Measurements from ENCODE around the gene UIMC1.

UIMC1 gene

DNA sequence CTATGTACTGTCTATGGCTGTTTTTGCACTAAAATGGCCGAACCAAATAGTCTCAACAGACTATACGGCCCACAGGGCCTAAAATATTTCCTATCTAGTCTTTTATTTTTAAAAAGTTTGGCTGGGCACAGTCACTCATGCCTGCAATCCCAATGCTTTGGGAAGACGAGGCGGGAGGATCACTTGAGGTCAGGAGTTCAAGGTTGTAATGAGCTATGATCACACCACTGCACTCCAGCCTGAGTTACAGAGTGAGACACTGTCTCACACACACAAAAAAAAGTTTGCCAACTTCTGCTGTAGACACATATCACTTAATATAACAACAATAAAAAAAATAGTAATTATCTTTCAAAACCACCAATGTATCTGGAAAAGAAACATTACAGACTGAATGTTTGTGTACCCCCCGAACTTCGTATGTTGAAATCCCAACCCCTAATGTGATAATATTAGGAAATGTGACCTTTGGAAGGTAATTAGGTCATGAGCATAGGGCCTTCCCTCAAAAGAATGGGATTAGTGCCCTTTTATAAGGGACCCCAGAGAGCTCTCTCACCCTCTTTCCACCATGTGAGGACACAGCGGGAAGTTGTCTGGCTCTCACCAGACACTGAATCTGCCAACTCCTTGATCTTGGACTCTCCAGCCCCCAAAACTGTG is 53.9 kb downstream of the UIMC1 start:
- no peak for DNase-seq

DNA sequence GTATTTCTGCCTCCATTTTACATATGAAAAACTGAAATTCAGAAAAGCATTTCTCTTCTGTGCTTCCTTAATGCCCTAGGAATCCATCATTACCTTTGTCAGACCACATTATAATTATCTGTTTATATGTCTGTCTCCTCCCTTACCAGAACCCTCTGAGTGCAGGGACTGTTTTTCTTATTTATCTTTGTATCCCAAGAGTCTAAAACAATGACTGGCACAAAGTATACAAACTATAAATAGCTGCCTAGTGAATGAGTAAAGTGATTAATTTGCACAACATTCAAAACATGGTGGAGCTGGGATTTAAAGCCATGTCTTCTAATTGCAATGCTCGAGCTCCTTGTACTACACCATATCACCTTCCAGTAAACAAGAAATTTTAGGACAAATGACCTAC is 58.1 kb downstream of the UIMC1 start:
- DNase-seq = no peak

DNA sequence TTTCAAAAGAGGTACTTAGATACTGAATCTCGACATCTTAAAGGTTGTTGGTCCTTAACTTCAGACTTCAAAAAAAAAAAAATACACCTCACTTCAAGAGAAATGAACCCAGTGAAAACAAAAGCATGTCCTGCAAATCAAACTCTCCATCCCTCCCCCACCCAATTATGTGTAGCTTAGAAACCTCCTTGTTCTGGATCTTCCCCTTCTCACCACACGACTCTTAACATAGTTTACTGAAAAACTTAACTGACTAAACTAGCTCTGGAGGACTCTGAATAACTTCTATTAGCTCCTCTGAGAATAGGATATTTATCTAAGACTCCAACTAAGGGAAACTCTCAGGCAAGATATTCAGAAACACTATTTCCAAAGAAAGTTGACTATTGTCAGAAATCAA is 58.7 kb downstream of the UIMC1 start:
- DNase-seq = no peak

DNA sequence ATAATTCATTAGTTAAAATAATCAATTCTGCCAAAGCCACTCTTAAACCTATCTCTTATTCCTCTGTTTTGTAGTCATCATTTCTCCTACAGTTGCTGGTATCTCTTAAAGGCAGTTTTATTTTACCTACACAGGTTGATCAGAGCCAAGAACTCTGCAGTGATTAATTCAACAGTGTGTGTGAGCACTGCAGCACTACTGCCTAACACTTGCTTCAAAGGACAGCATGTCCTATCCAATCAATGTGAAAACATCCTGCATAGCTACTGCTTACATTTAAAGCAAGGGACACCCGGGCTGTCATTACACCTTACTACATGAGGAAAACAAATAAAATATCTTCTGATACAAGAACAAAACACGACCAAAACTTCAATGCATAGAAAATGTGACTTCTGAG is 62.3 kb downstream of the UIMC1 start:
- no peak for DNase-seq

DNA sequence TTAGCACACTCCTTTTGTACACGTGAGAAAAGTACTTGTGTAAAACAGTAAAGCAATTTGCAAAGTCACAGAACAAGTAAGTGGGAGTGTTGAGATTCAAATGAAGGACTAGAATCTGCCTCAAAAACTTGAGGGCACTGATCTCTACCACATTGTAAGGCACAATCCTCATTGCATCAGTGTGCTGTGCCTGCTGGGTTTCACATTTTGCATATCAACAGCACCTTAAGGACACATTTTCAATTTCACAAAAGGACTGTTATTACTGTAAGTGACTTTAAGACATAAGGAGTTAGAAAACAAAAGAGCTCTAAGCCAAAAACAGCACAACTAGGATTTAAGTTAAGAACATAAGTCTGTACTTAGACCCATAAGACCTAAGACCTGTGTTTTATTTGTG is 62.8 kb downstream of the UIMC1 start:
- DNase-seq = no peak

DNA sequence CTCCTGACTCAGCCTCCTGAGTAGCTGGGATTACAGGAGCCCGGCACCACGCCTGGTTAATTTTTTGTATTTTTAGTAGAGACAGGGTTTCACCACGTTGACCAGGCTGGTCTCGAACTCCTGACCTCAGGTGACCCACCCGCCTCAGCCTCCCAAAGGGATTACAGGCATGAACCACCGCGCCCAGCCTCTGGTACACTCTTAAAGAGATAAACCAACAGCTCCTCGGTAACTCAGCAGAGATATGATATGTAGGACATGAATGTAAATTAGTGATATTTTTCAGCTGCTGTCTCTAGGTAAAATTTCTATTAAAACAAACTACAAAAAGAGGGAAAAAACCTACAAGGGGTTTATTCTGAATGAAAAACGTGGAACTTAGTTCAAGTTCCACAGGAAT is 64.6 kb downstream of the UIMC1 start:
- DNase-seq = no peak

DNA sequence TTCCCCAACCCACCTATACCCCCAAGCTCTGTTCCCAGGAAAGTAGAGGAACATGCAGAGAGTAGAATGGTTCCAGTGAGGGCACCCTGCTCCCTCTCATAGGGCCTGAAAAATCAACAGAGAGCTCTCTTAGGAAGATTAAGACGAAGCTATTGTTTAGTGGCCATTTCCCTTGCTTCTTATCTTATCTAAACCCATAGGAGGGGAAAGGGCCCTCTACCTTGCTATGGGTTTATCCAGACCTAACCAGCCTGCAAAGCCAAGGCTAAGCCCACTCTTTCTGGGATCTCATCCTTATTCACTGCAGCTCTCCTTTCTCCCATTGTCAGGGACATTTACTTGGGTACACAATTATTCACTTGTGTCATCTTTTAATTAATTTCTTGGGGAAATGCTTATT is 68.1 kb downstream of the UIMC1 start:
- DNase-seq = no peak

DNA sequence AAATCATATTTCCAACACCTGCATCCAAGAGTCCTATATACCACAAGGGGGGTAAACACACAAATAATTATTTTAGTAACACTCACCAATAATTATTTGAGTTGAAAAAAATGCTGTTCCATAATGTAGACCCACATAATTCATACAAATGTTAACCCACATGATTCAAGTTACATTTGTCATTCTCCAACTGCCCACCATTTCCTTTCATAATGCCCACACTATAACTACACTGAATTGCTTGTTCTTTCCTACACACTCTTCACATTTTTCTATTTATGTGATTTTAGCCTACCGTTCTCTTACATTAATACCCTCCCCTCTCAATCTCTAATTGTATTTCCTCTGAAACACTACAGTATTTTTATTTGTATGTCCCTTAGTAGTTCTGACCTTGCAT is 71.6 kb downstream of the UIMC1 start:
- DNase-seq = no peak

DNA sequence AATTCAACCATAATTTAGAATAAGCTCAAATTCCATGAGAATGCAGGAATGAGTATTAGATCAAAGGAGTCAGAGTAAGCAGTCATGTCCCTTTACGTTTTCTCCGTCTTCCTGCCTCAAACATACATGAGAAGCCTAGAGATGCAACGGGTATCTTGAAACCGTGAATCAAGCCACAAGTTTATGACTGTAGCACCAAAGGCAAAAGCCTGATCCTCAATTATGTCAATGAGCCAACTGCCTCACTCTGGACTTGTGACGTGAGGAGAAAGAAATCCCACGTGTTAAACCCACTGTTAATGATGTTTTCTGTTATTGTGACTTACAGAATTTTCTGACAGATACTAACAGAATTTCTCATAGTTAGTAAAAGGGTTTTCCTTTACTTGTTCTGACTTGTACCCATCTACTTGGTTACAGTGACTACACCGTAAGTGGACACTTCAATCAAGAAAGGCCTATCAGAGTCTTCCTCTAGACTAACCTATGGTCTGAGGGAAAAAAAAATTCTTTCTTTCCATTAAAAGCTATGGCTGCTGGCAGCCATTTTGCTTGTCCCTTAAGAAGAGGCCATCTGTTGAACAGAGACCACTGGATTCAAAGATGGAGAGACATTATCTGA is 72.2 kb downstream of the UIMC1 start:
- DNase-seq = no peak

DNA sequence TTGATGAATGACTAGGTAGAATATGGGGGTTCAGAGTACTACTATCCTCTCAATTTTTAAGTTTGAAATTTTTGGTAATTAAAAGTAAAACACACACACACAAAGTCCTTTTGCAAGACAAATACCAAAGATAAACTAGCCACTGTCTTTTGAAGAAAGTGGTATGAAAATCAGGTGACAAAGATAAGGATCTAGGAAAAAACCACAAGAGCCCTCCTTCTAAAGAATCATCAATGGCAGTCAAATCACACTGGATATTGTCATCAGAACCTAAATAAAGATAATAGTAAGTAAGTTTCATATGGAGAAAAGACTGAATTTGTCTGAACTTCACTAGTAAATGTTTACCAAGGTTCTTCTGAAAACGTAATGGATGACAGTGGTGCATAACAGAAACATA is 76.9 kb downstream of the UIMC1 start:
- DNase-seq = no peak

DNA sequence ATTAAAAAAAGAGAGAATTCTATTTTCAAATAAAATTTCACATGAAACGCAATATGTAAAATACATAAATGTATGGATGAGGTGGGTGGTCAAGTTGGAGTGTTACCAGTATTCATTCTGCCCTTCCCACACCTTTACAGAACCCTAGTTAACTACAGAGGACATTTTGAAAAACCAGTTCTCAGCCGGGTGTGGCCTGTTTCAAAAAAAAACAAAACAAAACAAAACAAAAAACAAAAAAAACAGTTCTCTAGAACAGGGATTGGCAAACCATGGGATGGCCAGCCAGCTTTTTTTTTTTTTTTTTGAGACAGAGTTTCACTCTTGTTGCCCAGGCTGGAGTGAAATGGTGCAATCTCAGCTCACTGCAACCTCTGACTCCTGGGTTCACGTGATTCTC is 79.0 kb downstream of the UIMC1 start:
- no peak for DNase-seq

DNA sequence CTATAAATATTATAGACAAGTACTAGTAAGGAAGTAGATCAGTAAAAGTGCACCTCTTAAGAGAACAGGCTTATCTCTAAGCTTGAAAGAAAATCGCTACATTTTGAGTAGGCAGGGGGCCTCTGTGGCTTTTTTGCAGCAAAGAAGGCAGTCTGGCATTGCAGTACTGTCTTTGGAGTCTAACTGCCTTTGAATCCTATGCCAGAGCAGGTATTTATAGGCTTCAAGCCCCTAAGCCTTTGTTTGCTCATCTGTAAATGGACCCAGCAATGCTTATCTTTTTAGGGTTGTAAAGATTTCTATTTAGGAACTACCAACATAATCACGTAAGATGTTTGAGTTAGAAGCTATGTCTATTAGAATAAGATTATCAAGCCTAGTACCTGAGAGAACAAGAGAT is 83.8 kb downstream of the UIMC1 start:
- no peak for DNase-seq

DNA sequence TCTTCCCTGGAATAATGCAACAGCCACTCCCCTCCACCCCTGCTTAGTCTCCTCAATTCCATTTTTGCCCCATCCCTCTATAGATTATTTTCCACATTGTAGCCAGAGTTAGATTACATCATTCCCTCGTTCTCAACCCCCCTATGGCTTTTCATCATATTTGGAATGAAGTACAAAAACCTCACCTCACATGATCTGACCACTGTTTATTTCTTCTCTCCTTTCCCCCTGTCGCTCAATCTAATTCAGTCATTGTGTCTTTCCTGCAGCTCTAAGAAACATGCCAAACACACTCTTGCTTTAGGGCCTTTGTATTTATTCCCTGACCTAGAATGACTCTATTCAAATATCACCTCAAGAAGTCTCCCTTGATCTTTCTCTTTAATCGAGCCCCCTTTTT is 84.9 kb downstream of the UIMC1 start:
- DNase-seq = no peak

DNA sequence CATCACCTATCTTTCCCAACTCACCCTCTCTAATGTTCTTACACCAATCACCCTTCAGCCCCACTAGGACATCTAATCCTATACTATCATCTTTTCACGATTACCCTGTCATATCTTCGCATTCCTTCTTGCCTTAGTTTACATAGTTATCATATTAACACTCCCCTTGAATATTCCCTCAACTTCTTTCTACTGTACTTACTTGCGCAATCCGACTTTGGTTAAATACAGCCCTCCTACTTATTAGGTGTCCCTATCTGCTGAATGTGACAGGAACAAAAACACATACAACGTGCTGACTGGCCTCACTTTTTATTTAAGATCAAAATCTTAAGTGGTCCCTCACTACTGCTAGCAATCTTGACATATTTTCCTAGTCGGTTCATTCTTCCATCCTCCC is 88.0 kb downstream of the UIMC1 start:
- no peak for DNase-seq

DNA sequence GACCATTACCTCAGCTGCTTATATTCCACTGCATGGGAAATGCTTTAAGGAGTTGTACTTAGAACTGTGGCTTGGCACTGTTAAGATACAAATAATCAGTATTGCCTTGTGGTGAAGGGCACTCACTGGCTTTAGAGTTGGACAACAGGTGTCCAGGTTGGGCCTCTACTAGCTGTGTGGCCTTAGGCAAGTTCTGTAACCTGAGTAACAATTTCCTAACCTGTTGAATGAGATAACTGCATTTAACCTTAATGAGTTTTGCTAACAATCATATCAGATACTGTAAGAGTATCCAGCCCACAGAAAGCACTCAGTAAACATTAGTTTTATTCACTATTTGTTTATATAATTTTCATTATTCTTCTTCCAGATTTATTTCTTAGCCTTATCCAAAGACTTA is 90.2 kb downstream of the UIMC1 start:
- DNase-seq = no peak

DNA sequence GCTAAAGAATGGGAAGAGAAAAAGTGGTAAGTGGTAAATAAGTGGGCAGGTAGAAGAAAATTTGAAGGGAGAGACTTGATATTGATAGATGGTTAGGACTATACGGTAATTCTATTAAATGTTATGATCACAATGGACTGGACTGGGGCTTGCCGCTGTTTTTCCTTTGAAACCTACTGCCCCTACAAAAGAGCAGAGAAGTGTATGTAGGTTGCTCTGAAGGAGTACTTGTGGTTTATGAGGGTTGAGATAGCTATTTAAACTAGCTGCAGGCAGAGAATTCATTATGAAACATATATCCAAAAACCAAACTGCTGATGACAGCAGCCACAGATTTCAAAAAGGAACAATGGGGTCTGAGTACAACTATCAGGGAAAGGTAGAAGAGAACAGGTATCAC is 90.7 kb downstream of the UIMC1 start:
- DNase-seq = no peak

DNA sequence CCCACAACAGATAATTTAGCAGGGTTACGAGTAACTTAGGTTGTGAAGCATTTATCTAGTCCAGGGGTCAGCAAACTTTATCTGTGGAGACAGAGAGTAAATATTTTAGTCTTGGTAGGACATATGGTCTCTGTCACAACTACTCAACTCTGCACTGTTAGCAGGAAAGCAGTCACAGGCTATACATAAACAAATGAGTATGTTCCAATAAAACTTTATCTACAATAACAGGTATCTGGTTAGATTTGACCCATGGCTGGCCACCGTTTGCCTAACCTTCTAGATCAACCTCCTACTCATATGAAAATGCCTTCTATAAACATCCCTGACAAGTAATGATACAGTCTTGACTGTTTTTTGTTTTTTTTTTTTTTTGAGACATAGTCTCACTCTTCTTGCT is 94.5 kb downstream of the UIMC1 start:
- no peak for DNase-seq

DNA sequence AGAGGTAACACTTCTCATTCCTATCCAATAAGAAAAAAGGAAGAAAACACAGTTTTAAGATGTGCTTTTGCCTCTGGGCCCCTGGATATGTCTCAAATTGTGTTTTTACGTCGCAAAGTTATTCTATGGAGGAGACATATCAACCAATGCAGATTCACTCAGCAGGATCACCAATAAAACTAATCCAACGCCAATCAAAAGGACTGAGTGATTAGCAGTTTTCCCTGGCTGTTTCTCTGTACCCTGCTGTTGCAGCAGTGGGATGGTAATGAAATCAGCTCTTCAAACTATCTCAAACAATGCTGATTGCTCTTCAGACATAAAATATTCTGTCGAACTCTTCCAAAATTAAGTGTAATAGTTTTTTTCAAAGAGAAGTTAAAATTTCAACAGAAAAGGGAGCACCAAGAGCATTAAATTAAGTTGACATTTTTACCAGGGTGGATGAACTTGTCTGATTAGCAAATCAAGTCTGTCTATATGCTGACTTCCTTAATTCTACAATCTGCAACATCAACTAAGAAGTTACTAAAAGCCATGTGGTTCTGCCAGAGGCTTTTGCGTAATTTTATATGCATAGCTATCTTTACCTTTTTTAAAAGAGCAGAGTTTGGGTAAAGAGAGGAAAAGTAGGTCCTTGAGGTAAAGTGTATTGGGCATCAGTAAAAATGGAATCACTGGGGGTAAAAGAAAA is 97.8 kb downstream of the UIMC1 start:
- no peak for DNase-seq

DNA sequence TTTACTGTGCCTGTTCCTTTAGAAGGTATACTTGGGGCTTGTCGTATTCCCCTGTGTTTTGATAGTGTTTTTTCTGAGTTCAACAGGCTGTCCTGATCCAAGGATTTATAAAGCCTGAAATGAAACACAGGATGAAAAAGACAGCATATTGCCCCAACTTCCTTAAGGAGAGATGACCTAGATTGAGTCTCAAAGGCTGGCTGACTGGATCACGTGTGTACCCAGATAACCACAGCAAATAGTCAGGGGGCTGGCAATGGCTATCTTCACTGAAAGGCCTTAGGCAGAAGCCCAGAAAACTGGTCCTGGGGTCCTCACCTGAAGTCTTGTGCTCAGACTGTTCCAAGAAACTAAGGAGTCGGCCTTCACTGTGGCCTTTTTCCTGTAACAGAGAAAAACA is 99.8 kb downstream of the UIMC1 start:
- no peak for DNase-seq

DNA sequence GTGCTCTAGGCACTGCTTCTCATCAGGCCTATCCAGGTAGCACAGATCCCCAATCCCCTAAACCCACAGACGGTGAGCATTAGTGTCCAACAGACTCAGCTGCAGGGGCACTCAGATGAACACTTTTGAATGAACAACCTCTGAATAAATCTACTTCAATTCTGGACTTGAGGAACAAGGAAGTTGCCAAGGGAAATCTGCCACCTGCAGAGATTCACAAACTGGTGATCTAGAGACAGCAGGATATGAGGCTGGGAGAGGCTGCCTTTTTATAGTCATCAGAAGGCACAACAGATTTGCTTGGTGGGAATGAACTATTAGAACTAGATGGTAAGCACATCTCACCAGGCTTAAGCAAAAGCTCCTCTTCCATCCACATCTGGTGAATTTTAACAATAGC is 100.5 kb downstream of the UIMC1 start:
- no peak for DNase-seq

DNA sequence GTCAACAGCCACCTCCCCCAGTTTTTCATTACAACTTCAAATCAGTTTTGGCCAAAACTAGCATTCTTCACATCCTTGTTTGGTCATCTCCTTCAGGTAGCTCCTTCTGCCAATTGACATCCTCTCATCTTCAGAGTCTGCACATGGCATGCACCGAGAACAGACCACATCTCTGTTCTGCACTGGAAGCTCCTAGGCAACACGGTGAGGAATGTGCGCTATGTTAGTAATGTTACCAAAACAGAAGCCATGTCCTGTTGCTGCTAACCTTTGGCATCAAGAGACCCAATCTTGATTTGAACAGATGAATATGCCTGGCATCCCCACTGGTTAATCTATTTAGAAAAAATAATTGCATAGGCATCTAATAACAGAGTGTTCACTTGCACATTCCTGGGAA is 102.3 kb downstream of the UIMC1 start:
- no peak for DNase-seq

DNA sequence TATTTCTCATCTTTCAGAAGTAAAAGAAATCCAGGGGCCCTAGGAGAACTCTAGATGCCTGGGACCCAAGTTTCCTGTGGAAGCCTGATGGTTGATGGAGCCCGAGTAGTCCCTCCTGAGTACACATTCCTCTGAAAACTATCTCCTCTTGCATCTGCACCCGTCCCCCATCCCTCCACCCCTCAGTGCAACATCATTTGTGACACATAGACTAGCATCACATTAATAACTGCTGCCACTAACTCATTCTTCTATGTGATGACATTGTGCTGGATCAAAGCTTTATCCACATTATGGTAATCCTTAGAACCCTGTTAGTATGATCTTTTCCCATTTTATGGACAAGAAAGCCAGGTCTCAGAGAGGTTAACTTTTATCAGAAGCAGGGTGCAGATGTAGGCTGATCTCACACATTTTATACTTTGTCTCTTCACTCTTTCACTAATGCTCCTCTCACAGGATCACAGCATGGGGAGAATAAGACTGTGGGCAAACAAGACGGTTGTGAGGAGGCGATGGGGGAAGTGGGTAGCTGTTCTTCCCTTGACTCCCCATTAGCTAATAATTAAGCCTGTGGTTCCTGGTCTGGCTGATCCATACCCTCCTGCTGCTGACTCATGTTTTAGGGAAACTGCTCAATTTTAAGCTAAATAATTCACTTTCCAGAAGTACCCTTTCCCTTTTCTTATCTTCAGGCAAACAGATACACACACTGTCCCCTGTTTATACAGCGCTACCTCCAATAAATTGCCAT is 103.5 kb downstream of the UIMC1 start:
- no peak for DNase-seq

DNA sequence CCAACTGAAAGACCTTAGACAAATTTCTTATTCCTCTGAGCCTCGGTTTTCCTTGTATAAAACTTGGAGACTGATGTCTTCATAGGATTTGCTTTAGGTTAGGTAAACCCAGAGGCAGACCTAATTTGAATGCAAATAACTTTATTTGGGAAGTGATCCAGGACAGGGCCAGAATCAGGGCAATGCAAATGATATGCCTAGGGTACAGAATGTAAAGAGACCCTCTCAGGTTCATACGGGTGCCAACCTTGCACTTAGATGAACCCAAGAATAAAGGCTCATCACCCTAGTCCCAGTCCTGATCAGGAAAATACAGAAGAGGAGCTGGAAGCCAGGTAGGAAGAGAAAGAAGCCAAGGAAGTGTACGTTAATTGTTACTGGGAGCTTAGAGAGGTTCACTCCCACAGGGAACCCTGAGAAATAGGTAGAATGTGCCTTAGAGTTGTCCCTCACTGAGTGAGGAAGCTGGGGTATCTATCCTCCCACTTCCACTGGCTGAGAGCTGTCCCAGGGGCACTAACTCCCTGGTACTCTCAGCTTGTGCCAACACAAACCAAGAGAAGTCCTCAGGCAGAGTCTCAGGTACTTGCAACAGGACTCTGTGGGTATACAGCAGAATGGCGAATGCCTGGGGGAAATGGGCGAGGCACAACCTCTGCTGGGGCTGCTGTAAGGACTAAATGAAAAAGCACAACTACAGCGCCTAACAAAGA is 104.3 kb downstream of the UIMC1 start:
- no peak for DNase-seq
